GM21381 (cell line): ENCODE measurements around the gene PHPT1.
"Not testable (repeated sequence)": the region's sequence is repeated elsewhere in the genome, so short reads cannot be mapped to it uniquely, and the experiment has no call there.

Source experiments
- ATAC-seq: cut with Tn5 transposase; IDR thresholded peaks from one replicate; pipeline ENCODE4 v1.9.1; 2021; ENCODE audit warnings: mild to moderate bottlenecking, moderate library complexity; ENCODE audit not compliant: unreplicated experiment

Gene PHPT1

GRCh38 chr9:136837146-136837855, 11.9 kb upstream of the PHPT1 start:
- ATAC-seq, result no peak

DNA sequence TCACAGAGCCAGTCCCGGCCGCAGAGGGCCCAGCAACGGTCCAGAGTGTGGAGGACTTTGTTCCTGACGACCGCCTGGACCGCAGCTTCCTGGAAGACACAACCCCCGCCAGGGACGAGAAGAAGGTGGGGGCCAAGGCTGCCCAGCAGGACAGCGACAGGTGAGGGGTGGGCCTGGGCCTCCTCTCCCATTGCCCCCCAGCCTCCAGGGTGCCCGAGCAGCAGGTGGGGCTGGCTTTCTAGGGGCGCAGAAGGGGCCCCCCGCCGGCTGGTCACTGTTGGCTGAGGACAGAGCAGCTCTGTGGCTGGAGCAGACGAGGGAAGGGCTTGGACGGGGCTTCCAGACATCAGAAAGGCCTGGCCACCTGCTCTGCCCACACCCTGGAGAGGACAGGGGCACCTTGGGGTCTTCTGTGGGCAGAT, 11.3 kb upstream of the PHPT1 start:
- ATAC-seq, result not testable (repeated sequence)

DNA sequence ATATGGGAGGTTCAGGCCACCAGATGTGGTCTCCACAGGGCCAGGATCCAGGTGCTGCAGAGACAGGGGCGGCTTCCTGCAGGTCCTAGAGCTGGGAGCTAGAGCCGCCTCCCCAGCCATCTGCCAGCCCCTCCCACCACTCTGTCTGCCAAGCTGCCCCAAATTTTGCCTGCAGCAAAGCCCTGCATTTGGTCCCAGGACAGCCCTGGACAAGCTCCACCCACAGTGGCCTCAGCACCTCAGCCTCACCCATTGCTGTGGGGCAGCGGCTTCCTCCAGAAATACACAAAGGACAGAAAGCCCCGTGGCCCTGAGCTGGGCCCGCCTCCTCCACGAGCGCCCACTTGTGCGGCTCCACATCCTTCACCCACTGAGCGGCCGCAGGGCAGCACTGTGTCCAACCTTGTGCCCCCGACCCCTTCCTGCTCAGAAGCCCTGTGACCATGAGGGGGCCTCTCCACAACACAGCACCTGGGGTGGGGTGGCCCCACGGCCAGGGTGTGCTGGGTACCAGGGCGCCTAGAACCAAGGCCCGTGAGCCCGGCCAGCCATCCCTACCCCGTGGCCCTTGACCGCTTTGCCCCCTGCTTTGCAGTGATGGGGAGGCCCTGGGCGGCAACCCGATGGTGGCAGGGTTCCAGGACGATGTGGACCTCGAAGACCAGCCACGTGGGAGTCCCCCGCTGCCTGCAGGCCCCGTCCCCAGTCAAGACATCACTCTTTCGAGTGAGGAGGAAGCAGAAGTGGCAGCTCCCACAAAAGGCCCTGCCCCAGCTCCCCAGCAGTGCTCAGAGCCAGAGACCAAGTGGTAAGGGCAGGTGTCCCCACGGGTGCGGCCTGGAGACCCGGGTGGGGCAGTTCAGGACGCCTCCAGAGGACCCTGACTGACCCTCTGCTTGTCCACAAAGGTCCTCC, 10.6 kb upstream of the PHPT1 start:
- no peak for ATAC-seq

GRCh38 chr9:136839229-136840139, 9.7 kb upstream of the PHPT1 start:
- ATAC-seq, result no peak

GRCh38 chr9:136840140-136840876, 8.9 kb upstream of the PHPT1 start:
- no peak for ATAC-seq

DNA sequence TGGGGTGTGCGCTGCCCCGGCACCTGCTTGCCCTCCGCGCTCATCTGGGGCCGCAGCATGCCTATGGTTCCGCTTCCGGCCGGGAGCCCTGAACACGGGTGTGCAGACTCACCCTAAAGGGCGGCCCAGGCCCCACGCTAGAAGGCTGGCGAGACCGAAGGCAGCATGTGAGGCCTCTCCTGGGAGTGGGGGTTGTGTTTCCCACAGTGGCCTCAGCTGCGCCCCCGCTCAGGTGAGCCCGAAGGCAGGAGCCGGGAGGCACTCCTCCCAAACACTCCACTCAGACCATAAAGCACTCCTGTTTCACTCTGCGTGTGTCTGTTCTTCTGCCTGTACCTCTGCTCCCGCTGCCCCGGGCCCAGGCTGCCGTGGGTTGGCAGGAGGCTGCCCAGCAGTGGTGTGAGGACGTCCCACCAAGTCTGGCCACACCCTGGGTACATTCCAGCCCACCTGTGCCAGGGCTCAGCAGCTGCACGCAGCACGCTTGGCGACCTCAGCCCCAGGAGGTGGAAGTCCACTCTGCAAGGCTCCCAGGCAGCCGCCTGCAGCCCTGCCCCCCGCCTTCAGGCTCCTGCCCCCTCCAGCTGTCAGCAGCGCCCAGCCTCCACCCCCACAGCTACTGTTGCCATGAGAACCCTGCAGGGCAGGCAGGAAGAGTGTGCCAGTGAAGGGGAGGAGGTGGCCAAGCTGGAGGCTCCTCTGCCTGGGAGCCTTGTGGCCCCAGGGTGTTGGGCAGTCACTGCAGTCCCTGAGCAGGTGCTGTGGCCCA, 8.1 kb upstream of the PHPT1 start:
- no peak for ATAC-seq

DNA sequence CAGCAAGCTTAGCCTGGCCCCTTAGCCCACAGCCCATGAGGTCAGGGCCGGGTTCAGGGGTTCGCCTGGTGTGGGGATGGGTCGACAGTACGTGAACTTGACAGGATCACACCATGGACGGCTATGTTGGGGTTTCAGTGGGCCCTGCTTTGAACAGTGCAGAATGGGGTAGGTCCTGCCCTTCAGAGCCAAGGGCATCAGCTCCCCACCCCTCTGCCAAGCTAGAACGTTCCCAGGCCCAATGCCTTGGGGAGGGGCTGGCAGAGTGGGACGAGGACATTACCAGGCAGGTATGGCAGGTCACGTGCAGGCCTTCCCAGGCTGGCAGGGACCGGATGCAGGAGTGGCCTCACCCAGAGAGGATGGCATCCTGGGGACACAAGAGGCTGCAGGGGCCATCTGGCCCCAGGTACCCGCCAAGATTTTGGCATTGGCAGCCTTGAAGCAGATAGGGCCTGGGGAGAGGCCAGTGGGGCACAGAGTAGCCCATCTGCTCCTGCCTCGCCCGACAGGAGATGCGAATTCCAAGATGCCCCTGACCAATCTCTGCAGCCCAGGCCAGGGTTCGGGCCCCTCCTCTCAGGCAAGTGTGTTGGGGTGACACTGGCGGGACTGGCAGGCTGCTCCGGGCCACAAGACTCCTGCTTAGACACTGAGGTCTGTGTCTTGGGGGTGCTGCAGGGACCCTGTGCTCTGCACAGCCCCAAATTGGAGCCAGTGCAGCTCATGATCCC, 7.4 kb upstream of the PHPT1 start:
- not testable (repeated sequence) for ATAC-seq

DNA sequence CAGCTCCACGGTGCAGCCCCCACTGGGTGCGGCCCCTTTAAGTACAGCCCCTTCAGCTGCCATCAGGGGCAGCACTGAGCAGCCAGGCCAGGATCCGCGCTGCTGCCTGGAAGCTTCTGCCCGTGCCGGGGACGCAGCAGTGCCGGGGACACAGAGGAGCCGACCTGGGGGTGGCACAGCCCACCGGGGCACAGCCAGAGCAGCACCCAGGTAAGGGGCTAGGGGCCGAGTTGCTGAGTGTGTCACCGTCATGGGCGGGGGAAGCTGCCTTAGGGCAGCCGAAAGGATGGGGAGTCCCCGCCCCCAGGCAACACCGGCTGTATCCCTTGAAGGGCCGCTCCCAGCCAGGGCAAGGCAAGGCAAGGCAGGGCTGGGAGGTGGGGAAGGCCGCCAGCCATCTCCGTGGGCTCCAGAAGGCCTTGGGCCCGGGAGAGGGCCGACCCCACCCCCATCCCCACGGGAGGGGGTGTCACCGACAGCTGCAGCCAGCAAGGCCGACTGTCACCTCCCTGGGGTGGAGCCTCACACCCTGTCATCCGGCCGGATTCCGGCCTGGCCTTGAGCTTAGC, 6.7 kb upstream of the PHPT1 start, which contains the start of gene AJM1:
Gene AJM1, plus strand, starts transcription at position 99 of the 569 bp plus-strand sequence. CDS start 1,937 bp downstream, outside the sequence.
- ATAC-seq, result peak; percentile 70

DNA sequence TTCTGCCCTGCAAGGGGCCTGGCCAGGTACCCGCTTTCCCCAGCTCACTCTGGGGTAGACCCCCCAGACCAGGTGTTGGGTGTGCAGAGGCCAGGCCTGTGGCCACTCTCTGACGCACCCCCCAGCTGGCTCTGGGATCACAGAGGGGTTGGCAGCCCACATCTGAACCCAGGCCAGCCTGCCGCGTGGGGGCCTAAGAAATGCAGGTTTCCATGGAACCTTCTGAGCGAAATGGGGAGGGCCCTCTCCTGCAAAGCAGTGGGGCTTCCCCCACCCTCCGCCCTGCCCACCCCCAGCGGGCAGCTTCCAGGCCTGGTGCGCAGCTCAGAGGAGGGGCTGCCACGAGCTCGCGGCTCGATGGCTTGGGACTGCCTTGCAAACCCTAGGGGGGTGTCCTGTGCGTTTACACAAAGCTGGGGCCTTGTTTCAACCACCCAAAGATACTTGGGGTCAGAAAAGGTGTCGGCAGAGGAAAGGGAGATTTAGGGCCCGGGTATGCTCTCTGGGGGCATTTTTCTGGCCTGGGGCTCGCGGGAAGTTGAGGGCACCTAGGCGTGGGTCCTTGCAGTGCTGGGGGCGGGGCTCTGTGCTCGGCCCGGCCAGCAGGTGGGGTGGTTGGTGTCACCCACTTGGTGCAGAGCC, 5.9 kb upstream of the PHPT1 start:
- not testable (repeated sequence) for ATAC-seq

GRCh38 chr9:136843801-136844740, 5.1 kb upstream of the PHPT1 start:
- ATAC-seq, result not testable (repeated sequence)

- no peak for ATAC-seq
Measured at GRCh38 chr9:136844761-136845464, 4.3 kb upstream of the PHPT1 start.

DNA sequence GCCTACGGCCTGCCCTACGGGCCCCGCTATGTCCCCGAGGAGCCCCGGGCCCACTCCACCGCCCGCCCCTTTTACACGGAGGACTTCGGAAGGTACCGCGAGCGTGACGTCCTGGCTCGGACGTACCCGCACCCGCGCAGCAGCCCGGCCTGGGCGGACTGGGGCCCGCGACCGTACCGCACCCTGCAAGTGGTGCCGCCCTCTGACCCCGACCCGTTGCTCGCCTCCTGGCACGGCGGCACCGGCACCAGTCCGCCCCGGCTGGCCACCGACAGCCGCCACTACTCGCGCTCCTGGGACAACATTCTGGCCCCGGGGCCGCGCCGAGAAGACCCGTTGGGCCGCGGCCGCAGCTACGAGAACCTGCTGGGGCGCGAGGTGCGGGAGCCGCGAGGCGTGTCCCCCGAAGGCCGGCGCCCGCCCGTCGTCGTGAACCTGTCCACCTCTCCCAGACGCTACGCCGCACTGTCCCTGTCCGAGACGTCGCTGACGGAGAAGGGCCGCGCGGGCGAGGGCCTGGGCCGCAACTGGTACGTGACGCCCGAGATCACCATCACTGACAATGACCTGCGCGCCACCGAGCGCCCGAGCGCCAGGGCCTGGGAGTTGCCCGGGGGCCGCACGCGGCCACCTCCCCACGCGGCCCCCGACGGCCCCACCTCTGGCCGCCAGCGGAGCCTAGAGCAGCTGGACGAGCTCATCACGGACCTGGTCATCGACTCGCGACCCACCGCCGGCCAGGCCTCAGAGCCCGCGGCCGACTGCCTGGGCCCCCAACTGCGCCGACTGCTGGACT, 3.5 kb upstream of the PHPT1 start:
- ATAC-seq, result no peak

DNA sequence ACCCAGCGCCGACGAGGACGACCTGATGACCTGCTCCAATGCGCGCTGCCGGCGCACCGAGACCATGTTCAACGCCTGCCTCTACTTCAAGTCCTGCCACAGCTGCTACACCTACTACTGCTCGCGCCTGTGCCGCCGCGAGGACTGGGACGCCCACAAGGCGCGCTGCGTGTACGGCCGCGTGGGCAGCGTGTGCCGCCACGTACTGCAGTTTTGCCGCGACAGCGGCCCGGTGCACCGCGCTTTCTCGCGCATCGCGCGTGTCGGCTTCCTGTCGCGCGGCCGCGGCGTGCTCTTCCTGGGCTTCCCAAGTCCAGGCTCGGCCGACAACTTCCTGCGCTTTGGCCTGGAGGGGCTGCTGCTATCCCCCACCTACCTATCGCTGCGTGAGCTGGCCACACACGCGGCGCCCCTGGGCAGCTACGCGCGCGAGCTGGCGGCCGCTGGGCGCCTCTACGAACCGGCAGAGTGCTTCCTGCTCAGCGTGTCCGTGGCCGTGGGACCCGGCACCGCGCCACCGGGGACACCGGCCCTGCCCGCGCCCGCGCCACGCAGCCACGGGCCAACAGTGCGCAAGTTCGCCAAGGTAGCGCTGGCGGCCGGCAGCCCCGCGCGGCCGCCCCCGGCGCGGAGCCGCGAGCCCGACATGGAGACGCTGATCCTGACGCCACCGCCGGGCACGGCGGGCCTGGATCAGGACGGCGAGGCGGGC, 2.7 kb upstream of the PHPT1 start:
- no peak for ATAC-seq

DNA sequence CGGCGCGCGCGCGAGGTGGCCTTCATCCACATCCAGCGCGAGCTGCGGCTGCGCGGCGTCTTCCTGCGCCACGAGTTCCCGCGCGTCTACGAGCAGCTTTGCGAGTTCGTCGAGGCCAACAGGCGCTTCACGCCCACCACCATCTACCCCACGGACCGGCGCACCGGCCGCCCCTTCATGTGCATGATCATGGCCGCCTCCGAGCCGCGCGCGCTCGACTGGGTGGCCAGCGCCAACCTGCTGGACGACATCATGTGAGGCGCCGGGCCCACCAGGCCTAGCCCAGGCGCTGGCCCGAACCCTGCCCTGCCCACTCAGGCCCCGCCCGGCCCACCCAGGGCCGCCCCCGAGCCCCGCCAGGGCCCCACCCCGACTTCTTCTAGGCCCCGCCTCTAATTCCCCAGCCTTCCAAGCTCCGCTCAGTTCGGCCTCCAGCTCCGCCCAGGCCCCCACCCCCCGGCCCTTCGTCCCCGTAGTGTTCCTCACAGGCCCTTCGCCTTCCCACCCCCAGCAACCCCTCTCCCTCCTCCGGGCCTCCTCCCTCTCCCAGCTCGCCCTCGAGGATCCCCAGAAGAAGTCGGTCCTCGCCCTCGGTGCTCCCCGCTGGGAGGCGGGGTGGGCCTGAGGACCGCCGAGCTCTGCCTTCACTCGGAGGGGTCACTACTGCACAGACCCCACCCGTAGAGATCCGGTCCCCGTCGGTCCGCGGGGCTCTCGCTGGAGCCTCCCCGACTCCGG, 2.0 kb upstream of the PHPT1 start:
- no peak for ATAC-seq
